Esophagus squamous epithelium (tissue), 5 donors: ENCODE measurements around the gene TICRR. TPM values are rescaled to one million over a fixed set of nuclear protein-coding genes. Genes with fewer than 3 reads are reported as not detected.

Experiments
- DNase-seq: peaks from one replicate; lab custom pipeline; 2025; lab: John Stamatoyannopoulos, UW
- H3K27ac ChIP-seq, 4 donors: fragments of 200-600 bp; sonication (generic); one replicate each; pipeline ENCODE4 v1.5.1; 2016 to 2019; ENCODE audit warnings: mild to moderate bottlenecking in 1 of 4
- H3K27me3 ChIP-seq, 4 donors: fragments of 200-600 bp; sonication (generic); 1 replicate in 3 of 4; 2 replicates in 1 of 4; pipeline versions ENCODE4 v1.5.1 to v1.6.0; 2017 to 2021; ENCODE audit warnings: antibody characterized with exemption in 1 of 4
- H3K36me3 ChIP-seq, 3 donors: fragments of 200-600 bp; sonication (generic); one replicate each; pipeline ENCODE4 v1.5.1; 2016 to 2019
- H3K4me1 ChIP-seq, 3 donors: fragments of 200-600 bp; sonication (generic); one replicate each; pipeline ENCODE4 v1.5.1; 2017 to 2019
- H3K4me3 ChIP-seq, 4 donors: fragments of 200-600 bp; sonication (generic); 1 replicate in 3 of 4; 2 replicates in 1 of 4; pipeline ENCODE4 v1.5.1; 2016 to 2019; ENCODE audit warnings: mild to moderate bottlenecking in 2 of 4, moderate library complexity in 1 of 4
- H3K9me3 ChIP-seq, 3 donors: fragments of 200-600 bp; sonication (generic); one replicate each; pipeline ENCODE4 v1.5.1; 2016 to 2019
- CTCF ChIP-seq, 6 experiments: fragments of 450-650 bp in 4 of 6; fragments of 200-600 bp in 2 of 6; sonication (generic) in 2 of 6; IDR thresholded peaks; one replicate each; pipeline ENCODE4 v1.5.1; 2016 to 2019; ENCODE audit warnings: antibody characterized with exemption in 6 of 6, mild to moderate bottlenecking in 4 of 6, moderate library complexity in 4 of 6
- POLR2A ChIP-seq, 4 donors: fragments of 450-650 bp; IDR thresholded peaks; one replicate each; pipeline ENCODE4 v1.6.1; 2017; ENCODE audit warnings: antibody characterized with exemption in 4 of 4, mild to moderate bottlenecking in 4 of 4, moderate library complexity in 3 of 4
- whole genome bisulfite sequencing, 2 donors: methylation state at CpG; one replicate each; pipeline ENCODE4 v1.1.5; 2018; 5-methylcytosine and 5-hydroxymethylcytosine counted together
- intact Hi-C: fragments of 100-400 bp; cut with DNase I; formaldehyde crosslinking; loops from one replicate; pipeline ENCODE4 v1.15.0; 2022
- total RNA-seq, 4 donors: library from RNA; depleted of rRNA; stranded (reverse); fragments of >200 nt; gene quantifications; one replicate each; pipeline ENCODE4 v1.1.0, GENCODE V29; 2016
- donor health status: DM: yes; HTN: yes; CAD: no.

TICRR gene
- total RNA-seq, 4 donors from 2014 or later = 8.4 to 33.7 (median 10.1) TPM

GRCh38 chr15:89670971-89671560 lies 95.8 kb downstream of the TICRR start:
- intact Hi-C loops = no loop called here
- TF ChIP-seq POLR2A (IDR thresholded peaks at IDR 0.05) (no peak), CTCF (IDR thresholded peaks at IDR 0.05) (no peak)
- Histone ChIP-seq H3K36me3 (no peaks in the 10 kb centered on the region), H3K27ac (no peak overlapping the region), H3K9me3 (no peaks in the 10 kb centered on the region), H3K4me1 (peaks cover under 1 to 7% (median under 1%) of the 10 kb centered on the region in 3 donors), H3K4me3 (no peak overlapping the region), H3K27me3 (peaks cover 0 to 2% (median 0%) of the 10 kb centered on the region in 4 donors)
- DNase-seq = no peak
- WGBS, 2 donors = 70 to 100% methylated on average over 1 to 3 of the region's 12 CpGs

GRCh38 chr15:89671687-89672086 lies 96.4 kb downstream of the TICRR start:
- Histone ChIP-seq H3K9me3 (no peaks in the 10 kb centered on the region), H3K4me3 (no peak overlapping the region), H3K27me3 (no peaks in the 10 kb centered on the region), H3K36me3 (no peaks in the 10 kb centered on the region), H3K4me1 (peaks cover 0 to 4% (median 0%) of the 10 kb centered on the region in 3 donors), H3K27ac (no peak overlapping the region)
- 44 to 50% methylated on average over 1 of the region's 4 CpGs for WGBS, 2 donors
- TF ChIP-seq POLR2A (IDR thresholded peaks at IDR 0.05) = no peak
- TF ChIP-seq CTCF (IDR thresholded peaks at IDR 0.05) = no peak
- intact Hi-C loops = no loop called here
- no peak for DNase-seq

GRCh38 chr15:89672221-89673164 lies 97.2 kb downstream of the TICRR start:
- WGBS, 2 donors = 85 to 91% methylated on average over 7 to 12 of the region's 12 CpGs
- TF ChIP-seq POLR2A (IDR thresholded peaks at IDR 0.05) (no peak), CTCF (IDR thresholded peaks at IDR 0.05) (no peak)
- Histone ChIP-seq H3K4me1 (peaks cover 0 to 4% (median 0%) of the 10 kb centered on the region in 3 donors), H3K27ac (peak overlapping the region in 1 of 4 donors; percentile 10), H3K36me3 (no peaks in the 10 kb centered on the region), H3K27me3 (no peaks in the 10 kb centered on the region), H3K4me3 (no peak overlapping the region), H3K9me3 (no peaks in the 10 kb centered on the region)
- intact Hi-C loops = no loop called here
- no peak for DNase-seq

GRCh38 chr15:89673165-89673512 lies 97.9 kb downstream of the TICRR start:
- intact Hi-C loops = no loop called here
- no peak for TF ChIP-seq POLR2A (IDR thresholded peaks at IDR 0.05)
- TF ChIP-seq CTCF (IDR thresholded peaks at IDR 0.05) = peak in 3 of 6 experiments; percentile 5 to 28 (median 20)
- 72 to 80% methylated on average over 6 to 9 of the region's 12 CpGs for WGBS, 2 donors

GRCh38 chr15:89674526-89674925 lies 99.3 kb downstream of the TICRR start:
- Histone ChIP-seq H3K9me3 (no peaks in the 10 kb centered on the region), H3K4me3 (no peak overlapping the region), H3K27me3 (no peaks in the 10 kb centered on the region), H3K4me1 (peaks cover 0 to 4% (median 0%) of the 10 kb centered on the region in 3 donors), H3K36me3 (no peaks in the 10 kb centered on the region), H3K27ac (no peak overlapping the region)
- intact Hi-C loops = no loop called here
- no peak for DNase-seq
- TF ChIP-seq CTCF (IDR thresholded peaks at IDR 0.05) (no peak), POLR2A (IDR thresholded peaks at IDR 0.05) (no peak)
- 75 to 82% methylated on average over 4 of the region's 4 CpGs for WGBS, 2 donors

More at GRCh38 chr15:89673165-89673512, 97.9 kb downstream of the TICRR start:
- Histone ChIP-seq H3K4me1 (peaks cover 0 to 4% (median 0%) of the 10 kb centered on the region in 3 donors), H3K27me3 (no peaks in the 10 kb centered on the region), H3K27ac (no peak overlapping the region), H3K9me3 (no peaks in the 10 kb centered on the region), H3K4me3 (no peak overlapping the region), H3K36me3 (no peaks in the 10 kb centered on the region)
- DNase-seq = no peak
